Hepatocyte (in vitro differentiated cells): ENCODE data around the gene CPEB3. TPM values are rescaled to one million over a fixed set of nuclear protein-coding genes. Genes with fewer than 3 reads are reported as not detected.

Source experiments
- polyA plus RNA-seq: library from polyadenylated mRNA; unstranded; fragments of >200 nt; fragmentation: Nextera tagmentation; extraction: Ambion mirVana; gene quantifications from 2 replicates; pipeline ENCODE4 v1.2.1, GENCODE V29; 2016
- small RNA-seq: library from RNA; depleted of rRNA; stranded (forward); fragments of <200 nt; gene quantifications from one replicate; pipeline ENCODE3, GENCODE V24; 2014
- total RNA-seq: library from RNA; depleted of rRNA; stranded (reverse); fragments of >200 nt; gene quantifications from 2 replicates; pipeline ENCODE4 v1.2.3, GENCODE V29; 2014

CPEB3 gene
- total and polyA plus RNA-seq, 2 experiments from 2014 or later: 4.0 to 4.9 TPM

Small RNA genes within 50 kb of the gene (small RNA-seq; reads per million reads assigned to genes)
- gene RF00019 (not detected), gene RF00402 (not detected), gene RF00622 (not detected), gene RNY3P12 (not detected)

Other genes starting within 250 kb of the CPEB3 start
- gene MARCHF5, start 89 bp upstream of the CPEB3 start, total RNA-seq: 35.8 and 36.4 TPM in 2 replicates
- gene MARCHF5, start 89 bp upstream of the CPEB3 start, polyA plus RNA-seq: 62.2 and 62.5 TPM in 2 replicates